Posterior vena cava (tissue), 2 donors: ENCODE data around the gene KATNAL1. TPM values are rescaled to one million over a fixed set of nuclear protein-coding genes. Genes with fewer than 3 reads are reported as not detected.
"Not testable (repeated sequence)": the region's sequence is repeated elsewhere in the genome, so short reads cannot be mapped to it uniquely, and the experiment has no call there.

Experiments used
- DNase-seq: peaks from one replicate; pipeline ENCODE4 v3.0.0-alpha.2; 2020; ENCODE audit warnings: low spot score
- intact Hi-C, 2 donors: fragments of 100-400 bp; cut with DNase I; formaldehyde crosslinking; loops; one replicate each; pipeline versions ENCODE4 v1.14.1 to v1.14.2; 2022 to 2023
- total RNA-seq, 2 donors: library from RNA; stranded (reverse); fragmentation: NEBNext Ultra II Directional; extraction: Animal tissue kit (Norgen Biotek cat#: 25700); gene quantifications; one replicate each; pipeline ENCODE4 v1.2.1, GENCODE V29; 2021
- donor health status: DM: yes; HTN: yes; CAD: no.
- donor health status: DM: yes; HTN: yes; CAD: no.

Gene KATNAL1
- total RNA-seq, 2 donors from 2014 or later, result 44.8 to 59.5 TPM

- no peak for DNase-seq
- intact Hi-C loops, result no loop called here
These were observed 127.6 kb downstream of the KATNAL1 start for GRCh38 chr13:30179597-30180276.

GRCh38 chr13:30178976-30179375 lies 128.4 kb downstream of the KATNAL1 start:
- no peak for DNase-seq
- intact Hi-C loops, result no loop called here

- intact Hi-C loops, result no loop called here
These were observed 132.2 kb downstream of the KATNAL1 start for GRCh38 chr13:30175166-30175565.

GRCh38 chr13:30174250-30174649 lies 133.1 kb downstream of the KATNAL1 start:
- DNase-seq, intact Hi-C loops: not testable (repeated sequence)

More at GRCh38 chr13:30175166-30175565, 132.2 kb downstream of the KATNAL1 start:
- no peak for DNase-seq

GRCh38 chr13:30173303-30173610 lies 134.1 kb downstream of the KATNAL1 start:
- intact Hi-C loops, result no loop called here
- no peak for DNase-seq

GRCh38 chr13:30172593-30173302 lies 134.6 kb downstream of the KATNAL1 start:
- intact Hi-C loops, result no loop called here
- DNase-seq, result no peak

GRCh38 chr13:30170569-30170968 lies 136.8 kb downstream of the KATNAL1 start:
- intact Hi-C loops, result no loop called here
- DNase-seq, result no peak

- DNase-seq, result no peak
- intact Hi-C loops, result no loop called here
These were observed 137.9 kb downstream of the KATNAL1 start for GRCh38 chr13:30169442-30169841.

- DNase-seq, result no peak
- intact Hi-C loops, result no loop called here
These were observed 141.6 kb downstream of the KATNAL1 start for GRCh38 chr13:30165796-30166195.

GRCh38 chr13:30165071-30165470 lies 142.3 kb downstream of the KATNAL1 start:
- no peak for DNase-seq
- intact Hi-C loops, result no loop called here

GRCh38 chr13:30164146-30164545 lies 143.2 kb downstream of the KATNAL1 start:
- intact Hi-C loops, result no loop called here
- no peak for DNase-seq

- intact Hi-C loops, result no loop called here
- DNase-seq, result no peak
These were observed 143.9 kb downstream of the KATNAL1 start for GRCh38 chr13:30163441-30163840.

GRCh38 chr13:30159446-30159839 lies 147.9 kb downstream of the KATNAL1 start:
- DNase-seq, result no peak
- intact Hi-C loops, result no loop called here

GRCh38 chr13:30158774-30159445 lies 148.4 kb downstream of the KATNAL1 start:
- intact Hi-C loops, result no loop called here
- no peak for DNase-seq

GRCh38 chr13:30157616-30157993 lies 149.7 kb downstream of the KATNAL1 start:
- no peak for DNase-seq
- intact Hi-C loops, result no loop called here

- intact Hi-C loops, result no loop called here
These were observed 150.3 kb downstream of the KATNAL1 start for GRCh38 chr13:30156826-30157615.

GRCh38 chr13:30156270-30156669 lies 151.1 kb downstream of the KATNAL1 start:
- intact Hi-C loops, result no loop called here
- DNase-seq, result no peak

More at GRCh38 chr13:30156826-30157615, 150.3 kb downstream of the KATNAL1 start:
- peak; percentile 18 for DNase-seq

- peak; percentile 71 for DNase-seq
- intact Hi-C loops, result no loop called here
These were observed 152.4 kb downstream of the KATNAL1 start for GRCh38 chr13:30154931-30155330.

- intact Hi-C loops, result no loop called here
- no peak for DNase-seq
These were observed 152.8 kb downstream of the KATNAL1 start for GRCh38 chr13:30154531-30154930.
